ENCODE measurements around the gene UBE2G1. TPM values are rescaled to one million over a fixed set of nuclear protein-coding genes. Genes with fewer than 3 reads are reported as not detected.

The UBE2G1 gene
- total RNA-seq, 1 donor from 2014 or later = 45.7 TPM

DNA sequence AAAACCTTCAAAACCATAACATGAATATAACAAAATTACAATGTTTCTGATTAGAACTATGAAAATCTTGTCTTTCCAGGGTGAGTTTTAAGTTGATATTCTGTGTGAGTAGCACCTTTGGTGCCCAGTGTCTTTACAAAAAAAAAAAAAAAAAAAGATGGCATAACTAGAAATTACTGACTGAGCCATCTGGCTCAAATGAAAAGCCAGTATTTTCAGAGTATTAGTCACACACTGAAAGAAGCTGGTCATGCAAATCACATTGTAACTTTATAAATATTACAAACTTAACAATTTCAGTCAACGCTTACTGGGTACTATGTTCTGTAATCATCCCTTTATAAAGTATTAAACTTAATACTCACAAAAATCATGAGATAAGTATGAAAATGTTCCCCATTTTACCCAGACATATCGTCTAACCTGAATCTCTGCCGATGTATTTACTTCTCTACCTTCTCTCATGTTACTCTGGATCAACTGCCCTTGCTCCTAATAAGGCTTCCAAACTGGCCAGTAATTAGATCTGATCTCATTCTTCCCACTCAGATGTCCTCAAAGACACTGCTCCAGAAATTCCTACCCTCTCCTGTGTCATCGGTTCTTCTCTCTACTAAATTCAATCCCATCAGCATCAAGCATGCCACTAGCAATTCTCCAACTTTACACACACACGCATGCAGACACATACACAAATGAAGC lies 25.4 kb downstream of the UBE2G1 start:
- DNase-seq (ENCODE audit: low spot score in 2 of 2) = no peak
- no peak for FAIRE-seq

DNA sequence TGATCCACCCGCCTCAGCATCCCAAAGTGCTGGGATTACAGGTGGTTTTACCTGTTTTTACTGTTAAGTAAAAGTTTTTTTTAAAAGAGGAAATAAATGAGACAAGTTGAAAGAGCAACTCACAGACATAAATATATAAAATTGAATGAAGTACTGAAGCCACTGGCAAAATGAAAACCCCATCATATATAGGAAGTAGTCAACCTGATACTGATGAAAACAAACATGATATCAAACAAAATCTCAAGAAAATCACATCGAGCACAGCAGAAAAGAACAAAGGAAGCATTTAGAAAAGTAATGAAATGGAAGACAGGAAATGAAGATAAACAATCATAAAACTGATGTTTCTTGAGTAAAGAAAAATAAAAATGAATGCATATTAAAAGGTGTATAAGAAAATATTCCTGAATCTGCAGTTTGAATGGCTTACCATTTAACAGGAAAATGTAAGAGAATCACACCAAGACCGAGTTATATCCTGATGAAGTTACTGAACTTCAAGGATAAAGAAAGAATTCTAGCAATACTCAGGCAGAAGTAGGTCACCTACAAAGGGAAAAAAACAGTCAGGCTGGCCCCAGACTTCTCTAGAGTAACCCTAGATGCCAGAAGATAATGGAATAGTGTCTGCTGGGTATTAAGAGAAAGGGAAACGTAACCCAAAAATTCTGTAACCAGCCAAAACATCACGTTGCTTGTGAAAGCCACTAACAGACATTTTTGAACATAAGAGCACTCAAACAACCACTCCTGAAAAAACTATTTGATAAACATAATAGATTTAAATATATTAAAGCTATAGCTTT lies 31.5 kb downstream of the UBE2G1 start:
- FAIRE-seq (no peak), DNase-seq (ENCODE audit: low spot score in 2 of 2) (no peak)

DNA sequence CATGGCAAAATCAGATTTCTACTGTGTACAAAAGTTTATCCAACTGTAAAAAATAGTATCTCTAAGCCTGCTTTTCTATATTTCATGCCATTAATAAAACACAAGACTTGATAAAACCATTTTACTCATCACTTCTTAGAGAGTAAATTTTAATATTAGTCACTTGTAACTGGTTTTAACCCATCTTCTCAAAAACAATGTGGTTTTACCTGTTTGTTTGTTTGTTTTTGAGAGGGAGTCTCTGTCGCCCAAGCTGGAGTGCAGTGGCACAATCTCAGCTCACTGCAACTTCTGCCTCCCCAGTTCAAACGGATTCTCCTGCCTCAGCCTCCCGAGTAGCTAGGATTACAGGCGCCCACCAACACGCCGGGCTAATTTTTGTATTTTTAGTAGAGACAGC lies 32.1 kb downstream of the UBE2G1 start:
- no peak for FAIRE-seq

DNA sequence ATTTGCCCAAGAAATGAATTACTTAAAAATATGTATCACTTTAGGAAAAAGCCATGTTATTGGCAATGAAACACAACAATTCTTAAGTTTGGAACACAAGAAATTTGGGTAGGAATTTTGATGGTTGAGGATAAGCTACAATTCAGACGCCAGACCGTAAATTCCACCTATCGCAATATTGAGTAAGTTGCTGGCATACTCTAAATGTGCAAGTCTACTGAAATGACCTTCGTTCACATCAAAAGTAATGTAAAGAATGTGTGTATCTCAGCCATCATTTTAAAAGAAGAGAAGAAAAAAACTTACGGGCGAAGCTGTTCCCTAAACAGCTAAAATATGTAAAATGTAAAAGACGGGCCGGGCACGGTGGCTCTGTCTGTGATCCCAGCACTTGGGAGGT lies 33.4 kb downstream of the UBE2G1 start:
- no peak for FAIRE-seq

More for the DNA sequence above, 32.1 kb downstream of the UBE2G1 start:
- DNase-seq (ENCODE audit: low spot score in 2 of 2) = no peak

DNA sequence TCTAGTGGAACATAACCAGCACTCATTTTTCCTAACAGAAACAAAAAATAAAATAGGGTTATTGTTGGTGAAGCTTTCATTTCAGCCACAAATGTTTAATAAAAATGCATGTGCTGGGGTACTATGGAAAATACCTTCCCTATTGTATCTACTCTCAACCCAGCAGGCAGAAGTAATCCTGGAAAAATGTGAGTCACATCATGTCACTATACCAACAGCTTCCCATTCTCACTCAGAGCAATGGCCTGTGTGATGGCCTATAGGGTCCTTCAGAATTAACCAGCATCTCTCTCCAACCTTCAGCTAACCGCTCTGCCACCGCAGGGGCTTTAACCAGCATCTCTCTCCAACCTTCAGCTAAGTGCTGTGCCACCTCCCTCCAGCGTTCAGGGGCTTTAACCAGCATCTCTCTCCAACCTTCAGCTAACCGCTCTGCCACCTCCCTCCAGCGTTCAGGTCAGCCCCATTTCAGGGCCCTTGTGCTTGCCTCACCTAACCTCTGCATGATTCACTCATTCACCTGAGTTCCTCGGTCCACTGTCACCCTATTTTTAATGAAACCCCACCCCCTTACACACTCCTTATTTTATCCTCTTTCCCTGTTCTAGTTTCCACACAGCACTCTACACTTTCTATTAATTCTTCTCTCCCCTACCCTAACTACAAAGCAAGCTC lies 34.0 kb downstream of the UBE2G1 start:
- FAIRE-seq (no peak), DNase-seq (ENCODE audit: low spot score in 2 of 2) (no peak)

More for the DNA sequence above, 33.4 kb downstream of the UBE2G1 start:
- no peak for DNase-seq (ENCODE audit: low spot score in 2 of 2)

GRCh38 chr17:4331614-4332013 lies 34.9 kb downstream of the UBE2G1 start:
- DNase-seq (ENCODE audit: low spot score in 2 of 2) = no peak
- FAIRE-seq = no peak

GRCh38 chr17:4329838-4330237 lies 36.6 kb downstream of the UBE2G1 start:
- no peak for DNase-seq (ENCODE audit: low spot score in 2 of 2)
- FAIRE-seq = no peak

DNA sequence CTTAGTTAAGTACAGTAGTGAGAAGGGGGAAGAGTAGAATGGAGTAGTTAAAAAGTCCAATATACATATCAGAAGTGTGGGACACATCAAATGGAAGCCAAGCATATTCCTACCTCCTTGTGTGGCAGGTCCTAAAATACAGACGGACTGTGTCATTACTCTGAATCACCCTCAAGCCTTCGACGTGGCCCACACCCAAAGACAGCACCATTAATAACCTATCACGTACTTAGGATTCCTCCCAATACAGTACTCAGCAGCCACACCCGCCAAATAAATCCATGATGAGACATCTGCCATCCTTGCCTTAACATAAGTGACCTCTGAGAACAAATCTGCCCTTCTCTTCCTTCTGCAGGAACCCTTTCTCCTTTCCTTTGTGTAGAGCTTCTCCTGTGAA lies 38.9 kb downstream of the UBE2G1 start:
- DNase-seq (ENCODE audit: low spot score in 2 of 2) (no peak), FAIRE-seq (no peak)

- no peak for FAIRE-seq
- DNase-seq (ENCODE audit: low spot score in 2 of 2) = no peak
These were observed 39.9 kb downstream of the UBE2G1 start for GRCh38 chr17:4326608-4327007.

- FAIRE-seq (no peak), DNase-seq (ENCODE audit: low spot score in 2 of 2) (no peak)
These were observed 40.4 kb downstream of the UBE2G1 start for GRCh38 chr17:4326112-4326511.

- FAIRE-seq (no peak), DNase-seq (ENCODE audit: low spot score in 2 of 2) (no peak)
These were observed 42.0 kb downstream of the UBE2G1 start for GRCh38 chr17:4324463-4324862.

GRCh38 chr17:4319221-4319620 lies 47.3 kb downstream of the UBE2G1 start:
- no peak for FAIRE-seq

GRCh38 chr17:4318596-4318995 lies 47.9 kb downstream of the UBE2G1 start:
- DNase-seq (ENCODE audit: low spot score in 2 of 2) (no peak), FAIRE-seq (no peak)

More at GRCh38 chr17:4319221-4319620, 47.3 kb downstream of the UBE2G1 start:
- DNase-seq (ENCODE audit: low spot score in 2 of 2) = no peak

GRCh38 chr17:4318186-4318585 lies 48.3 kb downstream of the UBE2G1 start:
- FAIRE-seq = no peak
- DNase-seq (ENCODE audit: low spot score in 2 of 2) = no peak

- FAIRE-seq (no peak), DNase-seq (ENCODE audit: low spot score in 2 of 2) (no peak)
These were observed 48.9 kb downstream of the UBE2G1 start for GRCh38 chr17:4317610-4318009.

DNA sequence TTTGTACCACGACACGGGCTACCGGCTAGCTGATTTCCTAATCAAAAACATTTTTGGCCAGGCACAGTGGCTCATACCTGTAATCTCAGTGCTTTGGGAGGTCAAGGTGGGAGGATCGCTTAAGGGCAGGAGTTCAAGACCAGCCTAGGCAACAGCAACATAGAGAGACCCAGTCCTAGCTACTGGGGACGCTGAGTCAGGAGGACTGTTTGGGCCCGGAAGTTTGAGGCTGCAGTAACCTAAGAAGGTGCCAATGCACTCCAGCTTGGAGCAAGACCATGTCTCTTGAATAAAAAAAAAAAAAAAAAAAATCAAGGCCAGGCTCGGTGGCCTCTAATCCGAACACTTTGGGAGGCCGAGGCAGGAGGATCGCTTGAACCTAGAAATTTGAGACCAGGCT lies 49.8 kb downstream of the UBE2G1 start:
- DNase-seq (ENCODE audit: low spot score in 2 of 2) (no peak), FAIRE-seq (no peak)

DNA sequence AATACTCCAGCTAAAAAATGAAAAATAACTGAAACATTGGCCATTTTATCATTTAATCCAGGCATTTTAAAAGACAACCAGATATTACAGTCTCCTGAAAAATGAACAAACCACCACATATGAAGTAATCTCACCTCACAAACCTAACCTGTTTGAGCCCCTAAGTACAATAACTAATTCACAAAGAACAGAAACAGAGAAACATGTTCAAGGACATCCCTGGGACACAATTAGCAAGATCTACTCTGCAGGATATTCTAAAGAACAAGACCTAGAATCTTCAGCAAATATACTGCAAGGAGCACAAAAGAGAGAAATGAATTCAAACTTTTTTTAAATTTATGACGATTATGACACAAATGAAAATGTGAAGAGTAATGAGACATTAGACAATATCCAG lies 51.9 kb downstream of the UBE2G1 start:
- DNase-seq (ENCODE audit: low spot score in 2 of 2) (no peak), FAIRE-seq (no peak)

GRCh38 chr17:4314179-4314578 lies 52.3 kb downstream of the UBE2G1 start:
- DNase-seq (ENCODE audit: low spot score in 2 of 2) (no peak), FAIRE-seq (no peak)

DNA sequence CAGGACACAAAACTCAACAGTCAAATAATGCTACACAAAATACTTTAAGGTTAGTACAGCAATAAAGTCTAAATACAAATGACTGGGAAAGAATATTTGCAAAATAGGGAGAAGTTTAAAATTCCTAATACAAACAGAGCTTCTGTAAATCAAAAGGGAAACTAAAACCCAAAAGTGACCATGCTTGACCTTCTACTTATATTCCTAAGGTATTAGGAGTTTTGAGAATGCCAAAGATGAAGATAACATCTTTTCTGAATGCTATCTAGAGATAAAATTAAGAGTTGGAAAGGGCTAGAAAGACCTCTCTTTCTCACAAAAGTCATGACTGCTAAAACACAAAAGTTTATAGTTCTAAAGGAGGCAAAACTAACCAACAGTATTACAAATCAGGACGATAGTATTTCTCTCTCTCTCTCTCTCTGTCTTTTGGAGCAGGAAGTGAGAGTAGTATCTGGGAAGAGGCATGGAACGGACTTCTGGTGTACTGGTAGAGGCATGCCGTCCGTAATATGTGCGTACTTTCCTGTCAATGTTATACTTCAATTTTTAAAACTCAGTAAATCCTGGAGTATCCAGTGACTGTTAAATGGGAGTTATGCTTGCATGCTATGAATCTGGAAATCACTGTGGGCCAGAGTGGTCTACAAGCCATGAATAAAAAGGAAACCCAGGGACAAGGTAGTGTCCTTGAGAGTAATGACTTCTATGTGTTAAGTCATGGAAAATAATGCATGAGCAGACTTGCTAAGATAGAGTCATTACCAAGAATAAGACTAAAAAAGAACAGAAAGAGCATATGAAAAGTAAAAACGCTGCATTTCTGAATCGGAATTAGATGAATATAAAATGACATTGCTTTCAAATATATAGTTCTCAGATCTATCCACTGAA lies 53.0 kb downstream of the UBE2G1 start:
- FAIRE-seq = no peak
- no peak for DNase-seq (ENCODE audit: low spot score in 2 of 2)

DNA sequence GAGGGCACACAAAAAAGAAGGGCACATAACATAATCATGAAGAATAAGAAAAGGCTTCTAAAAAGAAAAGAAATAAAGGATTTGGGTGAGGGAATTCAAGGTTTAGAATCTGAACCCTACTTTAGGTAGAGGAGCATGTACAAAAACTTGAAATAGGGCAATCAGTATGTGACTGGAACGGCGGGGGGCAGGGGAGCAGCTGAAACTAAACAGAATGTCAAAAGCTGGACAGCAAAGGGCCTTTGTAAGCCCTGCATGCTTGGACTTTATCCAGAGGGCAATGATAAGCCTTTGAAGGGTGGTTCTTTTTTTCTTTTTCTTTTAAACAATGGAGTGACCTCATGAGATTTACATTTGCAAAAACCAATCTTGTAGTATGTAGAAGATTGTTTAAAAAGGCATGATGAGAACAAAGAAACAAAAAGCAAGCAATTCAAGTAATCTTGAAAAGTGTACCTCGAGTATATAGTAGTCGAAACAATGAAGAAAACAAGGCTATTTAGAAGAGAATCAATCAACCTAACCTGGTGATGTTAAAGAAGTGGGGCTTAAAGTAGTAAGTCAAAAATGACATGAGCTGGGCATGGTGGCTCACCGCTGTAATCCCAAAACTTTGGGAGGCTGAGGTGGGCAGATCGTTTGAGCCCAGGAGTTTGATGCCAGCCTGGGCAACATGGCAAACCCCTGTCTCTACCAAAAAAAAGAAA lies 56.0 kb downstream of the UBE2G1 start:
- DNase-seq (ENCODE audit: low spot score in 2 of 2) (no peak), FAIRE-seq (no peak)

All from frontal cortex (tissue), 4 donors.